Neuronal stem cell (in vitro differentiated cells): ENCODE measurements around the gene CHERP.

Source experiments
- DNase-seq: peaks from one replicate; pipeline ENCODE4 v3.0.0-alpha.2; 2013; ENCODE audit warnings: low spot score
- H2AFZ ChIP-seq: one replicate; pipeline ENCODE4 v1.6.1; 2013; ENCODE audit warnings: mild to moderate bottlenecking, low read length, inconsistent platforms
- H2AK5ac ChIP-seq: 2 replicates; pipeline ENCODE4 v1.6.1; 2013; ENCODE audit warnings: low read depth, mild to moderate bottlenecking, inconsistent platforms, low read length, moderate library complexity, mixed read lengths
- H2BK120ac ChIP-seq: 2 replicates; pipeline ENCODE4 v1.6.1; 2013; ENCODE audit warnings: low read depth, mild to moderate bottlenecking, inconsistent platforms, low read length, moderate library complexity, mixed read lengths
- H2BK12ac ChIP-seq: one replicate; pipeline ENCODE4 v1.6.1; 2013; ENCODE audit warnings: low read length, inconsistent platforms
- H2BK15ac ChIP-seq: 2 replicates; pipeline ENCODE4 v1.6.1; 2013; ENCODE audit warnings: mild to moderate bottlenecking, low read length, inconsistent platforms, mixed read lengths
- H2BK5ac ChIP-seq: one replicate; pipeline ENCODE4 v1.6.1; 2013; ENCODE audit warnings: inconsistent platforms, mild to moderate bottlenecking, low read length, moderate library complexity
- H3K14ac ChIP-seq: one replicate; pipeline ENCODE4 v1.6.1; 2013; ENCODE audit warnings: low read length, inconsistent platforms
- H3K18ac ChIP-seq: 2 replicates; pipeline ENCODE4 v1.6.1; 2013; ENCODE audit warnings: low read length, inconsistent platforms
- H3K23ac ChIP-seq: 2 replicates; pipeline ENCODE4 v1.6.1; 2013; ENCODE audit warnings: low read depth, mild to moderate bottlenecking, mixed read lengths, low read length, inconsistent platforms; ENCODE audit not compliant: poor library complexity
- H3K27ac ChIP-seq: replicated peaks from 3 replicates; pipeline ENCODE4 v1.5.1; 2013; ENCODE audit warnings: low read length, inconsistent platforms
- H3K27me3 ChIP-seq, 3 experiments: 2 replicates each; pipeline ENCODE4 v1.6.1; 2013; ENCODE audit warnings: low read length in 3 of 3, mild to moderate bottlenecking in 2 of 3, inconsistent platforms in 1 of 3, low read depth in 1 of 3, mixed read lengths in 1 of 3, moderate library complexity in 1 of 3; ENCODE audit not compliant: control insufficient read depth in 3 of 3, insufficient read depth in 3 of 3
- H3K36me3 ChIP-seq, 2 donors: replicated peaks in 1 of 2; 2 replicates each; pipeline ENCODE4 v1.6.1; 2013; ENCODE audit warnings: low read length in 2 of 2; ENCODE audit not compliant: control insufficient read depth in 2 of 2, insufficient read depth in 2 of 2
- H3K4ac ChIP-seq: 2 replicates; pipeline ENCODE4 v1.6.1; 2013; ENCODE audit warnings: inconsistent platforms, mild to moderate bottlenecking, low read length, moderate library complexity
- H3K4me1 ChIP-seq, 2 donors: 1 replicate in 1 of 2; 2 replicates in 1 of 2; pipeline ENCODE4 v1.6.1; 2013; ENCODE audit warnings: low read length in 2 of 2, low read depth in 1 of 2; ENCODE audit not compliant: control insufficient read depth in 2 of 2, insufficient read depth in 1 of 2
- H3K4me2 ChIP-seq: one replicate; pipeline ENCODE4 v1.6.1; 2013; ENCODE audit warnings: mild to moderate bottlenecking, low read length, inconsistent platforms; ENCODE audit not compliant: insufficient read depth, poor library complexity, severe bottlenecking
- H3K4me3 ChIP-seq, 2 donors: 2 replicates each; pipeline ENCODE4 v1.5.1; 2013; ENCODE audit warnings: low read length in 2 of 2, mild to moderate bottlenecking in 2 of 2, inconsistent platforms in 1 of 2, moderate library complexity in 1 of 2
- H3K79me1 ChIP-seq: one replicate; pipeline ENCODE4 v1.6.1; 2013; ENCODE audit warnings: low read depth, mild to moderate bottlenecking, inconsistent platforms, low read length, moderate library complexity
- H3K9ac ChIP-seq: one replicate; pipeline ENCODE4 v1.6.1; 2013; ENCODE audit warnings: mild to moderate bottlenecking, low read depth, low read length, inconsistent platforms; ENCODE audit not compliant: poor library complexity
- H3K9me3 ChIP-seq, 2 donors: replicated peaks in 1 of 2; 2 replicates each; pipeline versions ENCODE3 to v1.6.1; 2013; ENCODE audit warnings: low read length in 2 of 2, mild to moderate bottlenecking in 2 of 2, inconsistent platforms in 1 of 2, low read depth in 1 of 2, mixed read lengths in 1 of 2, moderate library complexity in 1 of 2; ENCODE audit not compliant: control insufficient read depth in 2 of 2, insufficient read depth in 1 of 2
- H4K8ac ChIP-seq: one replicate; pipeline ENCODE4 v1.6.1; 2013; ENCODE audit warnings: low read depth, mild to moderate bottlenecking, inconsistent platforms, low read length, moderate library complexity
- H4K91ac ChIP-seq: one replicate; pipeline ENCODE4 v1.6.1; 2013; ENCODE audit warnings: low read length, low read depth, mild to moderate bottlenecking, inconsistent platforms; ENCODE audit not compliant: poor library complexity
- WGBS, 2 donors: extraction: QIAGEN DNeasy Blood & Tissue Kit; methylation state at CpG; one replicate each; pipeline ENCODE4 v1.1.7; 2013; ENCODE audit warnings: missing lambda C conversion rate in 2 of 2, mixed read lengths in 1 of 2; ENCODE audit not compliant: insufficient read length in 2 of 2, insufficient replicate concordance in 1 of 2; ENCODE audit errors: extremely low coverage in 2 of 2; 5-methylcytosine and 5-hydroxymethylcytosine counted together

The CHERP gene

DNA sequence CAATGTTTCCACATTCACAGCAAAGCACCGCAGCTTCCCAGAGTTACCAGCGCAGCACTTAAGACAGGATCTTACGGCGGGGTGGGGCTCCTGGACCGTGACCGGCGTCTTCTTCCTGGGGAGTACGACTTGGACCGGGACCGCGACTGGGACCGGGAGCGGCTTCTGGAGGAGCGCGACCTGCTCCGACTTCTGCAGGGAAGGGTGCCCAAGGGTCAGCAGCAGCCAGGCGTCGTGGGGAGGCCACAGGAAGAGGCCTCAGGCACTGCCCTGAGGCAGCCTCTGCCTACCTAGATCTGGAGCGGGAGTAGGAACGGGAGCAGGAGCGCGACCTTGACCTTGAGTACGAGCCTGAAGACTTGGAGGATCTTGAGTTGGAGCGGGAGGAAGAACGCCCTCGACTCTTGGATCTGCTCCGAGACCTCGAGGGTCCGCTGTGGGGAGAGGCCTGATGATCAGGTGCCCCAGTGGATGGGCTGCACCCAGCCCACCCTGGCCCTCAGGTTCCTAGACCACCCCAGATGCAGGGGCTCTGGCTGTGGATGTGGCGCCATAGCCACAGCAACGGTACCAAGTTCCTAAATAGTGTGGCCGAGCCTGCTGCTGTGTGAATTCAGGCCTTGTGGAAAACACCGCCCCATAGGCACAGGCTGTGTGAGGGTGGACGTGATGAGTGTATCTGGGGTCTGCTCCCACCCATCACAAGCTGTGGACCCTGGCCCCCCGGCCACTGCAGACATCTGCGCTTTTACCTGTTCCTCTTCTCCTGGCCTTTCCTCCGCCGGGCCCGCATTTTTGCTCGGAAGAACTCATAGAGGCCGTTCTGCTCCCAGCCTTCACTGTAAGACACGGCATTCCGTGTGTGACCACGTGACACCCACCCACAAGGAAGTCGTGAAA is 21.9 kb downstream of the CHERP start:
- no CpG with 5 or more reads among the region's 45 CpGs for WGBS, 2 donors
- no peak overlapping the region for H2BK15ac ChIP-seq
- no peaks in the 10 kb centered on the region for H3K9me3 ChIP-seq
- peaks cover 72 to 93% of the 10 kb centered on the region in 2 donors for H3K36me3 ChIP-seq
- no peak overlapping the region for H2BK12ac ChIP-seq
- H3K79me1 ChIP-seq, result peaks cover 12% of the 10 kb centered on the region
- H3K14ac ChIP-seq, result no peak overlapping the region
- H3K27ac ChIP-seq, result no peak overlapping the region
- H2AK5ac ChIP-seq, result no peak overlapping the region
- H3K4me3 ChIP-seq, result no peak overlapping the region
- no peaks in the 10 kb centered on the region for H3K27me3 ChIP-seq
- no peak overlapping the region for H2AFZ ChIP-seq
- no peak overlapping the region for H3K18ac ChIP-seq
- H3K4ac ChIP-seq, result no peak overlapping the region
- H4K8ac ChIP-seq, result no peak overlapping the region
- no peaks in the 10 kb centered on the region for H3K4me1 ChIP-seq
- H2BK120ac ChIP-seq, result no peak overlapping the region
- H3K23ac ChIP-seq, result peak overlapping the region; percentile 59
- no peak overlapping the region for H4K91ac ChIP-seq
- no peak overlapping the region for H2BK5ac ChIP-seq
- no peak overlapping the region for H3K9ac ChIP-seq
- no peak overlapping the region for H3K4me2 ChIP-seq
- DNase-seq, result no peak

DNA sequence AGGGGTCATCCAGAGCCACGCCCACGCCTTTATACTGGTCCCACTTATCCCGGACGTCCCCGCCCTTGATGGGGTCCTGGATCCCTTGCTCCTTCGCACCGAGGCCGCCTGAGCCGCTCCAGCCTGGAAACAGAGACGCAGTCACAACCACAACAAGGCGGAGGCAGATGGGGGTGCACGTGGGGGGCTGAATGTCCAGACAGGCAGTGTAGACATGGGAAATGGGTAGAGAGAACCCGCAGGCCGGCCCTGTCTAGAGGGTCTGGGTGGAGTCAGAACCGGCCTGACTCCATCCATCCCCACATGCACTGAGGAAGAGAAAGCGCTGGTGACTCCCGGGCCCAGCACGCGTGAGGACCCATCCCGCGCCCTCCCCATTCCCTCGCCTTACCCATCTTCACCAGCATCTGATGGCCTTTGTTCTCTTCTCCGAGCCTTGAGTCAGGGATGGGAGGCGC is 23.0 kb downstream of the CHERP start:
- H2BK120ac ChIP-seq, result no peak overlapping the region
- H2AFZ ChIP-seq, result no peak overlapping the region
- H3K4me1 ChIP-seq, result no peaks in the 10 kb centered on the region
- no peak overlapping the region for H3K4me3 ChIP-seq
- no peak overlapping the region for H2BK5ac ChIP-seq
- no peaks in the 10 kb centered on the region for H3K9me3 ChIP-seq
- peaks cover 8% of the 10 kb centered on the region for H3K79me1 ChIP-seq
- no peak overlapping the region for H3K4ac ChIP-seq
- no peak overlapping the region for H3K23ac ChIP-seq
- DNase-seq, result no peak
- no peak overlapping the region for H4K8ac ChIP-seq
- no peak overlapping the region for H4K91ac ChIP-seq
- H3K36me3 ChIP-seq, result peaks cover 69 to 90% of the 10 kb centered on the region in 2 donors
- H3K14ac ChIP-seq, result no peak overlapping the region
- no peak overlapping the region for H3K18ac ChIP-seq
- no peaks in the 10 kb centered on the region for H3K27me3 ChIP-seq
- WGBS, 2 donors, result no CpG with 5 or more reads among the region's 24 CpGs
- no peak overlapping the region for H2BK15ac ChIP-seq
- H3K4me2 ChIP-seq, result no peak overlapping the region
- no peak overlapping the region for H2AK5ac ChIP-seq
- no peak overlapping the region for H3K27ac ChIP-seq
- H2BK12ac ChIP-seq, result no peak overlapping the region
- no peak overlapping the region for H3K9ac ChIP-seq

DNA sequence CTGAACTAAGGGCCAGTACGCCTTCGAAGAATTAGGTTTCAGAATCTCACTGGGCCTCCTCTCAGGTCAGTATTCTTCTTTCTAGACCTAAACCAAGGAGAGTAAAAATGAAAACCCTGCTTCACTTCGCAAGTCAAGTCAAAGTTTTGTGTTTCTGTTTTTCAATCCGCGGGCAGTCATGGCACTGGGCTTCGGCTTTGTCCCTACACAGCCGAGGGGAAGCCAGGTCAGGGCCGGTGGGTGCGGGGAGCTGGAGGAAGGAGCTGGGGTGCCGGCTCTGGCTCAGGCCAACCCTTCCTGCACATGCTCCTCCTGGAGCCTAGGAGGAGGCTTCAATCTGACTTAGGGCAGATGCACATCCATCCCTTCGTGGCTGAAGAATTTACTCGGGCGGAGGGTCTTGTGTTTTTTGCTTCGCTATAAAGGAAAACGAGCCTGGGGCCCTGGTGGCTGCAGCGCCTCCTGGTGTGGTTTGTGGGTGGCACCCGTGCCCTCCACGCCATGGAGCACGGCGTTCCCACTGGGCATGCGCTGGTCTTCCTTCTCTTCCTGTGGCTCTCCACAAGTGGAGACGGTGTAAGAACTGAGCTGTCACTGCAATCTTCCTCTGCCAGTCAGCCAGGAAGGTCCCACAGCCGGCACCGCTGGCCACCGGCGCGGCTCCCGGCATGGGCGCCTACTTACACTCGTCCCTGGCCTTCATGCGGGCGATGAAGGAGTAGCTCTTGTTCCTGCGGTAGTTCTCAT is 23.6 kb downstream of the CHERP start:
- H3K4me1 ChIP-seq, result no peaks in the 10 kb centered on the region
- H3K14ac ChIP-seq, result peak overlapping the region; percentile 21
- no peak overlapping the region for H2BK12ac ChIP-seq
- H2AK5ac ChIP-seq, result no peak overlapping the region
- peak overlapping the region; percentile 31 for H3K23ac ChIP-seq
- no peak overlapping the region for H3K4me3 ChIP-seq
- peaks cover 8% of the 10 kb centered on the region for H3K79me1 ChIP-seq
- no peak overlapping the region for H2BK120ac ChIP-seq
- H3K9ac ChIP-seq, result no peak overlapping the region
- H2BK15ac ChIP-seq, result no peak overlapping the region
- H3K18ac ChIP-seq, result no peak overlapping the region
- H3K27ac ChIP-seq, result no peak overlapping the region
- no peak overlapping the region for H4K8ac ChIP-seq
- DNase-seq, result no peak
- no peak overlapping the region for H2AFZ ChIP-seq
- H3K36me3 ChIP-seq, result peaks cover 66 to 88% of the 10 kb centered on the region in 2 donors
- no peaks in the 10 kb centered on the region for H3K9me3 ChIP-seq
- H3K4me2 ChIP-seq, result no peak overlapping the region
- H3K27me3 ChIP-seq, result no peaks in the 10 kb centered on the region
- no peak overlapping the region for H3K4ac ChIP-seq
- no CpG with 5 or more reads among the region's 33 CpGs for WGBS, 2 donors
- H2BK5ac ChIP-seq, result no peak overlapping the region
- H4K91ac ChIP-seq, result no peak overlapping the region

DNA sequence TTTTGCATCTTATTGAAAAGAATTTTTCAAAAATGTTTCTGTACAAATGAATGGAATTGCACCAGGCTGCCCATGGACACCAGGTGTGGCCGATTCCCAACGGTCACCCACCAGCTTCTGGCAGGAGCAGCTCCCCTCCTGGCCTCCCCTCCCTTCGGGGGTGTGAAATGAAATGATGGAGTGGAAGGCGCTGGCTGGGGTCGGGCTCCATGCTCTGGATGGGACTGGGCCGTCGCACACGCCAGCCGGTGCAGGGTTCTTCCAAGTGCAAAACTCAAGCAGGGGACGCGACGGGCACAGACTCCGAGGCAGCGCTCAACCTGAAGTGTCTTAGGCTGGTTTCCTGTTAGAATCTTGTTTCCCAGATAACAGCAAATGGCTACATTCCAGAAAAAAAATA is 24.2 kb downstream of the CHERP start:
- Histone ChIP-seq H3K27me3 (no peaks in the 10 kb centered on the region), H3K14ac (no peak overlapping the region), H3K27ac (no peak overlapping the region), H2AFZ (no peak overlapping the region), H2BK15ac (no peak overlapping the region), H4K8ac (no peak overlapping the region), H2BK12ac (no peak overlapping the region), H2BK120ac (no peak overlapping the region), H3K9ac (peak overlapping the region; percentile 6), H3K4me1 (no peaks in the 10 kb centered on the region), H3K23ac (no peak overlapping the region), H2AK5ac (no peak overlapping the region), H3K4me2 (no peak overlapping the region), H3K36me3 (peaks cover 63 to 86% of the 10 kb centered on the region in 2 donors), H2BK5ac (no peak overlapping the region), H3K4me3 (no peak overlapping the region), H3K9me3 (no peaks in the 10 kb centered on the region), H4K91ac (no peak overlapping the region), H3K79me1 (peaks cover 8% of the 10 kb centered on the region), H3K18ac (no peak overlapping the region), H3K4ac (no peak overlapping the region)
- DNase-seq, result no peak
- no CpG with 5 or more reads among the region's 14 CpGs for WGBS, 2 donors
